Measurements from ENCODE around the gene RNF111.
"Not testable (repeated sequence)": the region's sequence is repeated elsewhere in the genome, so short reads cannot be mapped to it uniquely, and the experiment has no call there.

The RNF111 gene

DNA sequence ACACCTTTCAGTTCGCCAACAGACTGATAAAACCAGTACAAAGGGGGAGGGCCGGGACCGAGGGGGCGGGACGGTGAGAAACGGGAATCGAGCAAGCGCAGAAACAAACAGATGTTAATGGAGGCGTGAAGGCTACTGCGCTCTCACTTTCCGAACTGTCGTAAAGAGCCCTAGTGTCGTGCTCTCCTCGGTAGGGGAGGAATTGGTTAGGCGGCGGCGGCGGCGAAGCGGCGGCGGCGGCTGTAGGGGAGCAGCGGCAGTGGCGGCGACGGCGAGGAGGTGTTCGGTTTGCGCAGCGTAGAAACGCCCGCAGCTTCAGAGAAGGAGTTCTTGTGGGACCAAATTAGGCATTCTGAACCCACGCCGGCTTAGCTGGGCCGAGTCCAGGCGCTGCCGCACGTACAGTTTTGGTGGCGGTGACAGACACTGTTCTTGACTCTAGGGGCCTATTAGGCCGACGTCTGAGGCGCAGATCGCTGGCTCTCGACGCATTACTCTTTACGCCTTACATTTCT, at the start of gene RNF111:
Gene RNF111, plus strand, starts transcription at position 173 of the 515 bp plus-strand sequence. CDS start 43,160 bp downstream, outside the sequence.
- FAIRE-seq: peak; percentile 89

DNA sequence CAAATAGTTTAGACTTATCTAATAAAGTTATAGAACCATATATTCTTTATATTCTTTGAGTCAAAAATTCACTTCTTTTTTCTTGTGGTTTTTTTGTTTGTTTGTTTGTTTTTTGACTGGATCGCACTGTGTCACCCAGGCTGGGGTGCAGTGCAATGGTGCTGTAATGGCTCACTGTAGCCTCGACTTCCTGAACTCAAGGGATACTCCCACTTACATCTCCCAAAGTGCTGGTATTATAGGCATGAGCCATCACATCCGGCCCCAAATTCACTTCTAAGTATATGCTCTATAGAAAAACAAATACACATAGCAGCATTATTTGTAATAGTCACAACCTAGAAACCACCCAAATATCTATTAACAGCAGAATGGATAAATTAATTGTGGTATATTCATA, 40.3 kb upstream of the RNF111 start:
- no peak for FAIRE-seq

DNA sequence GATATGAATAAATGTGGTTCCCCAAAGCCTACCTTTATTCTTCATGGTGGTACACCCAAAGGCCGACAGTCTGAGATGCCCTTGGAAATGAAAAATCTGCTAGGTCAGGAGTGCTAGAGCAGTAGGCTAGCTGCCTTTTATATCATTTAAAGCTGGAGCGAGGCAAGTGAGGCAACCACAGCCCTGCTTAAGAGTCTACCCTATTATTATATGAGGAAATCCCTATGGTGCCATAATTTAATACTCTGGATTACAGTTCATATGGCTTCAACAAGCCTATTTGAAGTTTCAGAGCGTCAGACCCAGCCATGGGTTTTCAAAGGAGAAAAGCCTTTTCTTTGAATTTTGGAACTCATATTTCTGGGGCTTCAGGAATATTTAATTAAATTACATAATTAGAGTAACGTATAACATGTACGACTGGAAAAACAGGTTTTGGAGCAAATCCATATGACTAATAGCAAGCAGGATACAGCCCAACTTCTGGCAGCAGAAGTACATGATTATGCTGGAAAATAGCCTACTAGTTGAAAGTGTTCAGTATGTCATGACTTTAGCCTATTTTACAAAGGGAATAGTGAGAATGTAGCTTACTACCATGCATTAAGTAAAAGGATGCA, 36.0 kb upstream of the RNF111 start:
- no peak for FAIRE-seq

DNA sequence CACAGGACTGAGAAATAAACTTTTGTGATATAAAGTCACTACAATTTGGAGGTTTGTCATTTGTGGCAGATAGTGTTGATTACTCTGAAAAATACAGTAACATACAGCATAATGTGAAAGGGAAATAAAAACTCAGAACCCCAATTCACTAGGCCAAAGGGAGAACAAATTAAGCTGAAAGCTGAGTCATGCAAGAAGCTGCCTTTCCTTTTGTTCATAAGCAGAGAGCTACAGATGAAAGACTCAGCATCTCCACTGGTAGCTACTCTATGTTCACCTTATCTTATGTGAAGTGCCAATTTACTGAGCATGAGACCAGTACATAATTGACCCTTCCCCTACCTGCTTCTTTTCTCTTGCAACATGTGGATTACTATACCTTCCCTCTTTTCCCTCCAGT, 34.7 kb upstream of the RNF111 start:
- no peak for FAIRE-seq

DNA sequence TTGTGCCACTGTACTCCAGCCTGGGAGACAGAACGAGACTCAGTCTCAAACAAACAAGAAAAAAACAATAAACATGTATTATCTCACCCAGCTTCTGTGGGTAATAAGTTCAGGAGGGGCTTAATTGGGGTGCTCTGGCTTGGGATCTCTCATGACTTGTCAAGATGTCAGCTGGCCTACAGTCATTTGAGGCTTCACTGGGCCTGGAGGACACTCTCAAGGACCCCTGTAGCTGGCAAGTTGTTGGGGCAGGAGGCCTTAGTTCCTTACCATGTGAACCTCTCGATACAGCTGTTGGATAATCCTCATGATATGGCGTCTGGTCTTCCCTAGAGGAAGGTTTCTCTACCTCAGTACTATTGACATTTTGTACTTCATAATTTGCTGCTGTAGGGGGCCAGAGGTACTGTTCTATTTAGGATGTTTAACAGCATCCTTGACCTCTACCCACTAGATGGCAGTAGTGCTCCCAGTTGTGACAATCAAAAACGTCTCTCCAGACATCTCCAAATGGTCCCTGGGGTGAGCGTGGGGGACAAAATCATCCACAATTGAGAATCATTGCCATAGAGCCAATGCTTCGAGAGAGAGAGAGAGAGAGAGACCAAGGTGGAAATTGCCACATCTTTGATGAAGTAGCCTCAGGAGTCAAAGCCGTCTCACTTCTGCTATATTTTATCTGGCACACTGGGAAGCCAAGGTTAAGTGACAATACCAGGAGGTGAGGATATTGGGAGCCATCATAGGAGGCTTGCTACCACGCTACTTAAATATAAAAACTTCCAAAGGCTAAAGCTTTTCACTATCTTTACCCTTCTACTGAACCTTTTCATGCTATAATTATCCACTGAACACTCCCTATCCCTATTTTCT, 30.1 kb upstream of the RNF111 start:
- FAIRE-seq: peak; percentile 55

DNA sequence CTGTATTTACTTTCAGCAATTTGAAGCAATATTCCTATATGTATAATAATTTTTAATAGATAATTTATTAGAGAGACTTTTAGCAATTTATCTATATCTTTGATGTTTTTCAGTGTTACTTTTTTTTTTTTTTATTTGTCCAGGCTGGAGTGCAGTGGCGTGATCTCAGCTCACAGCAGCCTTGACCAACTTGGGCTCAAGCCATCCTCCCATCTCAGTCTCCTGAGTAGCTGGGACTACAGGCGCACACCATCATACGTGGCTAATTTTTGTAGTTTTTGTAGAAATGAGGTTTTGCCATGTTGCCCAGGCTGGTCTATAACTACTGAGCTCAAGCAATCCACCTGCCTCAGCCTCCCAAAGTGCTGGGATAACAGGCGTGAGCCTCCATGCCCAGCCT, 28.7 kb upstream of the RNF111 start:
- FAIRE-seq: no peak

DNA sequence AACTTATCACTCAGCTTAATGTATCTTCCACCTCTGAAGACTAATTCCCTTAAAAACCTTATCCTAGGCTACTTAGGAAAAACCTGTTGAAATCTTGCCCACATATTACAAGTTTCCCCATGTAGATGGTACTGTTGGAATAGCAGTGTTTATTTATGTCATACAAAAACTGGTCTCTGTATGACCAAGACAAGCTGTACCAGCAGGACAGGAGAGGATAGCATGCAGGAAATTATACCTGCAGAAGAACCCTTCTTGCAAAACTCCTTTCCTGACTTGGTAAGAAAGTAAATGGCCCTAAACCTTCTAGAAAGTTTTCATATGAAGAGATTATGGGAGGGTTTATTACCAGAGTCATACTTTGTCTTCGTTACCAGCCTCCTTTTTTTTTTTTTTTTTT, 25.3 kb upstream of the RNF111 start:
- FAIRE-seq: no peak

DNA sequence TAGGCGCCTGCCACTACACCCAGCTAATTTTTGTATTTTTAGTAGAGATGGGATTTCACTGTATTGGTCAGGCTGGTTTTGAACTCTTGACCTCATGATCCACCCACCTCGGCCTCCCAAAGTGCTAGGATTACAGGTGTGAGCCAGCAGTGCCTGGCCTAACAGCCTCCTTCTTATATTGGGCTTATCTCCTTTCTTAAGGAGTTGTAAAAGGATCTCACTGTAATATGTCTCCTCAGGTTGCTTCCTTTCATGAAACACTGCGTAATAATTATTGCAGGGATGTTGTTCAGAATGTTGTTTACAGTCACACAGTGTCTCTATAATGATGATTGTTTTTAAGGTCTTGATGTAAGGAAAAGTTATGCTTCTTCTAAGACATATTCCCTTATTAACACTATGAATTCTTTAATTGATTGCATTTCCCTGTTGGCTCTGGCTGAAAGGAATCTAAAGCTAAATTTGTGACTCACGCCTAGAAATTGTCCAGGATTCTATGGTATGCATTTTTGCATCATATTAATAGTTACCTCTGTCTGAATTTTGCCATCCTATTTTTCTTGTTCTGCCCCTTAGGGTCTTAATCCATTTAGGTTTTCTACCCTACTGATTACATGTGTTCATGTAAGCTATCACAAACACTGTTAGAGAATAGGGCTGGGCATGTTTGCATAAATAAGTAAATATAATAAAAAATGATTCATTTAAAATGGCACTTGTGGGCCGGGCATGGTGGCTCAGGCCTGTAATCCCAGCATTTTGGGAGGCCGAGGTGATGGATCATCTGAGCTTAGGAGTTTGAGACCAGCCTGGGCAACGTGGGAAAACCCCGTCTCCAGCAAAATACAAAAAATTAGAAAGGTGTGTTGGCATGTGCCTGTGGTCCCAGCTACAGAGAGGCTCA, 24.5 kb upstream of the RNF111 start:
- no peak for FAIRE-seq

DNA sequence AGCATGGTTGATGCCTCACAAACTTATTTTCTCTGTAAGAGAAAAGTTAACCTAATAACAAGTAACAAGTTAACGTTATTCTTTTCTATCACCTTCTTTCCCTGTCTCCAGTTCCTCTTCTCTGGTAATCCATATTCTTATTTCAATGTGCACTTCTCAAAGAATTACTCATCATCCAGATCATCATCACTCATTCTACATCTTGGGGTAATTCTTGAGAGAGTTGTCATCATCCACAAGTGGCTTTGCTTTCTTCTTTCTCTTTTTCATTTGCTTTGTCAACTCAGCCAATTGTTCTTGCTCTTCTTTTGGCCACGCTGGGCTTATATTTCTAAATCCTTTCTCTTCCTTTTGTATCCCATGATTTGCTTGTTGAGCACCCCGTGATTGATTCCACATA, 20.8 kb upstream of the RNF111 start:
- no peak for FAIRE-seq

DNA sequence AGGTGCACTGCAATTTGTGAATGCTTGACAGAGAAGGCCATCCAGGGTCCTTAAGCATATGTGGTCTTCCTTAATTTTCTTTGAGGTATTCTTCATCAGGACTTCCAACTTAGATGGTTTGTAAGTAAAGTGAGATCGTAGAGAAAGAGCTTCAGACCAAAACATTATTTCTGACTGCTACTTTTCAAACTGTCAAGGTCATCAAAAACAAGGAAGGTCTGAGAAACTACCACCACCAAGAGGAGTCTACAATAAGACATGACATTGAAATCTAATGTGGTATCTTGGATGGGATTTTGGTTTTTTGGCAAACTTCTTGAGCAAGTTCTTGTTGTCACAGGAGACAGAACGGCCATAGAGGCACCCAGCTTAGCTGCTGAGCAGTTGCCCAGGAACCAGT, 20.0 kb upstream of the RNF111 start:
- FAIRE-seq: no peak

DNA sequence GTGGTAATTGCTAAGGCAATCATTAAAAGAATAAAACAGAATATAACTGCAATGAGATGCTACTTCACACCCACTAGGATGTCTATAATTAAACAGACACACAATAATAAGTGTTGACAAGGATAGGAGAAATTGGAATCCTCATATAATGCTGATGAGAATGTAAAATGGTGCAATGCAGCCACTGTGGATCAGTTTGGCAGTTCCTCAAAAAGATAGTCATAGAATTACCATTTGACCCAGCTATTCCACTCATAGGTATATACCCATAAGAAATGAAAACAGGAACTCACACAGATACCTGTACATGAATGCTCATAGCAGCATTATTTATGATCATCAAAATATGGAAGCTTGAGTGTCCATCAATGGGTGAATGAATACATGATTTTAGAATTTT, 9.6 kb upstream of the RNF111 start:
- no peak for FAIRE-seq

DNA sequence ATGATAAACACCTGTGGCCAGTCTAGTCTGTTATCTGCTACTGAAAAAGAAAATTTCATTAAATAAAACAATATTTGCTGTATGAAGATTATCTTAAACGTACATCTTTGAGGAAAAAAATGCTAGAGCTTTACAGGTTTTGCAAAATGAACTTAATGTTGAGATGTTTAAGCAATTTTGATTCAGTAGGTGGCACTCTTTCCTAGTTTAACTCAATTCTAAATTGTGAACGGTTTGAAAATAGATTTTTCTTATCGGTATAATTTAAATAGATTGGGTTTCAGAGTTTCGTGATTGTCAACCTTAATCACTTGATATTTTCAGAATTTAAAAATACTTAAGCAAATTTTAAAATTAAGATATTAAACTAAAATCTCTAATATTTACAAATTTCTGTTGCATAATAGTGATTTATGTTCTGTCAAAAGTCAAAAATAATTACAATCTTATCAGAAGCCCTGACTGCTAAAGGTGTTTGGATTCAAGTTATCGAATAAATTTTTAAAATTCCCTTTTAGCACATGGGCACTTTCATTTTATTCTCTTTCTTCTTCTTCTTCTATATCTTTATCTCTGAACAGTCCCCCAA, 7.0 kb upstream of the RNF111 start:
- FAIRE-seq: peak; percentile 99

DNA sequence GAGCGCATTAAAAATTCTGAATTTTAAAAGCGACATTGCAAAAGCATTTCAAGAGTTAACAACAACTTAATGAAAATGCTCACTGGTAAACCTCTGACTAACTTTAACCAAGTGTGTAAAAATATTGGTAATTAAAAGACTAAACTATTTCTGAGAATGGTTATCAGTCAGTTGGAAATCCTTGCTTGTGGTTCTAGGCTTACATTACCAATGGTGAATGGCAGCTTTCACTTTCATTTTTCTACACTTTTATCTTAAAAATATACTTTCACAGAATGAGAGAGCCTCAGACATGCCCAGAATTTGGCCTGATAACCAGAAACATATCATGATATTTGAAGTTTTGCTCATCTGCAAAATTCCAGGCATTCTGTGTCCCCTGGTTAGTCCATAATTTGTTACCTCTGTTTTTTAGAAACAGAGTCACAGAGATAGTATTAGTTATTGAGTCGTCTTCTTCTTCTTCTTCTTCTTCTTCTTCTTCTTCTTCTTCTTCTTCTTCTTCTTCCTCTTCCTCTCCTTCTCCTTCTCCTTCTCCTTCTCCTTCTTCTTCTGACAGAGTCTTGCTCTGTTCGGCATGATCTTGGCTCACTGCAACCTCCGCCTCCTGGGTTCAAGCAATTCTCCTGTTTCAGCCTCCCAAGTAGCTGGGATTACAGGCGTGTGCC, 5.5 kb upstream of the RNF111 start:
- FAIRE-seq: peak; percentile 56

DNA sequence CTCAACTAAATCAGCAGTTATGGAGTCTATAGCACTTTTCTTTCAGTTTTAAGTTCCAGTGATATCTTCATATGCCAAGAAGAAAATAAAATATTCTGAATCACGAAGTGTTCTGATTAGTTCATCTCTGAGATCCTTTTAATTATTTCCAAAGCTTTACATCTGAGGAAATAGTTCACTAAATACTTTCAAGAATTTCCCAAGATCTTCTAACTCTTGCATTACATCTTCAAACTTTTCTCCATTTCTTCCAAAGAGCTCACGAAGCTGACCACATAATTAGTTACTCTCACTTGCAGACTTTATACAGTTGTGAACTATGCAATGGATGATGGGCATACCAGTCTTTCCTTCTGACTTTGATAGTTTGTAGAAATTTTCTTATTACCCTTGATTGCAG, 4.2 kb upstream of the RNF111 start:
- FAIRE-seq: no peak

DNA sequence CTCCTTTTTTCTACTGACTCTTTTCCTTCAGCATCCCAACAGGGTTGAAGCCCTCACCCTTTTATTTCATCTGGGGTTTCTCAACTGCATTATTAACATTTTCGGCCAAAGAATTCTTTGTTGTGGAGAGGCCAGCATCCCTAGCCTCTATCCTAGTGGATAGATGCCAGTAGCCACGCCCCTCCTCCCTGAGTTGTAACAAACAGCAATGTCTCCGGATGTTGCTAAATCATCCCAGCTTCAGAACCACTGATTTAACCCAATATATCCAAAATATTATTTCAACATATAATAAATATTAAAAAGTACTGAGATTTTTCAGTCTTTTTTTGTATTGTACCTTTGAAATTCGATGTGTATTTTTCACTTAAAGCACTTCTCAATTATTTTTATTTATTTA, 2.0 kb upstream of the RNF111 start:
- FAIRE-seq: no peak

DNA sequence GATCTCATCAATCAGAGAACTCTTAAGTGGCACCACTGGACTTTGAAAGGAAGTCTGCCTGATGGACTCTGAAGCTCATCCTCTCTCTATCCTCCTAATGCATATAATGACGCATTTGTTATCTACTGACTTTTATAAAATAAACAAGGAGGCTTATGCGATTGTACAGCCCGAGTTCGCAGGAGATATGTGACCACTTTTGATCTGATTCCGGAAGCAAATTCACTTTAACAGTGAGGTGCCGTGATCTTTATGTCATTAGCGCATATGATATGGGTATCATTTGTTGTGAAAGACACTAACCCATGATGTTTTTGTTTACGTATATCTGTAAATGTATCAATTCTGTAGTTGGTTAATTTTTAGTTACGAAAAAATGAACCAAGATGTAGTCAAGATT, 427 bp upstream of the RNF111 start:
- no peak for FAIRE-seq

DNA sequence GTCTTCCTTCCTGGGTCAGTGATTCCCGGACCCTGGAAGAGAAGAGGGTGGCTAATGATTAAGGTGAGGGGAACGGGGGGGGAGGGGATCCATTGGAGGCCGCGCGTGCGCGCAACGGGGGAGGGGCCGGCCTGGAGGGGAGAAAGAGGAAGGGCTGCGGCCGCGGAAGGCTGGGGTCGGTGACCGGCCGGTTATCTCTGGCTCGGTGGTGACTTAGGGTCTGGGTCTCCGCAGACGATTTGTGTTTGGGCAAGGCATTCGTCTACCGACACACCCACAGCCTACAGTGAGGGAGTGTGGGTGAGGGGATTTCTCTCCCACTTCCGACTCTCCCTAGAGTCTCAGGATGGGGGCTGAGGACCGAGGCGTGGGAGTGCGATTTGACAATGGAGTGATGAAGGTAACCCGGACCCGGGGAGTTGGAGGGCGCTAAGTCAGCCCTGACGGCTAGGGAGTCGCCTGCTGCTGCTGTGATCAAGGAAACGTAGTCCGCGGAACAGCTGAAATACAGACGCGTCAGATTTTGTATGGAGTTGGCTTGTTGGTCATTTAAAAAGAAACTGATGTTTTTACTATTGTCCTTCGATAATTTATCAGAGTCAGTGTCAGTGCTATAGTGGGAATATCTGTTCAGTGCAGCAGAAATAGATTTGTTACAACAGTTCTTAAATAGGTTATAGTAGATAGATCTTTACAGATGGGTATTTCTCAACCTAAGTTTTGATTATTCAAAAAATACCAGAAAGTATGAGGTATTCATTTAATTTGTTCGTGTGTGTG, 733 bp downstream of the RNF111 start:
- no peak for FAIRE-seq

DNA sequence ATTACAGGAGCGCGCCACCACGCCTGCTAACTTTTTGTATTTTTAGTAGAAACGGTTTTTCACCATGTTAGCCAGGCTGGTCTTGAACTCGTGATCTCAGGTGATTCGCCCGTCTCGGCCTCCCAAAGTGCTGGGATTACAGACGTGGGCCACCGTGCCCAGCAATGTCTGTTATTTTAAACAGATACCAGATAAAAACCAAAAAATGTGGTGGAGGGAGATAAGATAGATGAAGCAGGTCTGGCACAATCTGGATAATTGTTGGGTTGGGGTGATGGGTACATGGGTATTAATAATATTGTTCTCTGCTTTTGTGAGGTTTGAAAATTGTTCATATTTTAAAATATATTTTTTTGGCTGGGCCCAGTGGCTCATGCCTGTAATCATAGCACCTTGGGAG, 4.7 kb downstream of the RNF111 start:
- no peak for FAIRE-seq

DNA sequence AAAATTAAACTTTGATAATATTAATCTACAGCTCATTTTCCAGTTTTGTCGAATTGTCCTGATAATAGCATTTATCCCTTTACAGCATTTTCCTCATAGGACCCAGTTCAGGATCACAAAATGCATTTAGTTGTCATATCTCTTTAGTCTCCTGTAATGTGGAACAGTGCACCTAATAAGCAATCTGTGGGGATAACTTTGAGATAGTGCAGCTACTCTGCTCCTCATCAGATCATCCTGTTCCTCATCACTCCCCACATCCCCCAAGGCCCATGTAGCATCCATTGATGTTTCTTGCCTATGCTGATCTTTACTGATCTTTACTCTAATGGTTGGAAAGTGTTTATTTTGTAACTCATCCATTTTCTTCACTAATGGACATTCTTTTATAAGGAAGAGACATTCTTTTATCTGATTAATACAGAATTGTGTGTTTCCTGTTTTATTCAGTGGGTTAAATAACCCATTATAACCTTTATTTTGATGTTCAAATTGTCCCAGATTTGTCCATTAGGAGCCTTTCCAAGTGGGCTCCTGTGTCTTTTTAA, 7.5 kb downstream of the RNF111 start:
- no peak for FAIRE-seq

DNA sequence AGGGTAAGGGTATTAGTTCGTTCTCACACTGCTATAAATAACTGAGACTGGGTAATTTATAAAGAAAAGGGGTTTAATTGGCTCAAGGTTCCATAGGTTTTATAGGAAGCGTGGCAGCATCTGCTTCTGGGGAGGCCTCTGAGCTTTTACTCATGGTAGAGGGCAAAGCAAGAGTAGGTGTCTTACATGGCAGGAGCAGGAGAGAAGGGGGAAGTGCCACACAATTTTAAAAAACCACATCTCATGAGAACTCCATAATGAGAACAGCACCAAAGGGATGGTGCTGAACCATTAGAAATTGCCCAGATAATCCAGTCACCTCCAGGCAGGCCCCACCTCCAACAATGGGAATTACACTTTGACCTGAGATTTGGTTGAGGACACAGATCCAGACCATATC, 12.2 kb downstream of the RNF111 start:
- FAIRE-seq: no peak

DNA sequence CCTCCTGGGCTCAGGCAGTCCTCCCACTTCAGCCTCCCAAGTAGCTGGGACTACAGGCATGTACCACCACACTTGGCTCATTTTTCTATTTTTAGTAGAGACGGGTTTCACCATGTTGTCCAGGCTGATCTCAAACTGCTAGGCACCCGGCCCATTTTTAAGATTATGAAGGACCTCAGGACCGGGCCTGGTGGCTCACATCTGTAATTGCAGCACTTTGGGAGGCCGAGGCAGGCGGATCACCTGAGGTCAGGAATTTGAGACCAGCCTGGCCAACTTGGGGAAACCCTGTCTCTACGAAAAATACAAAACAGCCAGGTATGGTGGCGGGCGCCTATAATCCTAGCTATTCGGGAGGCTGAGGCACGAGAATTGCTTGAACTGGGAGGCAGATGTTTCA, 12.8 kb downstream of the RNF111 start:
- FAIRE-seq: not testable (repeated sequence)
